Stimulated activated CD8-positive, alpha-beta memory T cell treated with anti-CD3 and anti-CD28 coated beads, Interleukin-4, amount 100 ng/mL, for 1 hour (primary cell): ENCODE results near the gene HEATR5A.

ENCODE experiments used
- DNase-seq, 2 donors: peaks; one replicate each; pipeline ENCODE4 v3.0.0-alpha.2; 2020; ENCODE audit warnings: low read depth in 2 of 2, low spot score in 1 of 2

The HEATR5A gene

DNA sequence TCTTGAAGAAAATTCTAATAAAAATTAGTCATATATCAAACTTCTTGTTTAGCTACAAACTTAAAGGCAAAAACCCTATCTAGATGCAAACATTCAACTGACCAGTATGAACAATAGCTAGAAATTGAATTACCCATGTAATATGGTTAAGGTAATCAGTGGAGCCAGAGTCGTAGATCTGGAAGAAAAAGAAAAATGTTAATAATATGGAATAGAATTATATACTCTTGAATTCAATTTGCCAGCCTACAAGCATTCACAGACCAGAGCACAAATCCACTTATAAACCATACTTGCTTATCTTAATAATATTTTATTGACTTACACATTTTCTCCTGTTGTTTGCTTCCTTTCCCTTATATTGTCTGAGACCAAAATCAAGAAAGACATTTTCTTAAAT is 7.7 kb upstream of the HEATR5A start:
- DNase-seq, result no peak

DNA sequence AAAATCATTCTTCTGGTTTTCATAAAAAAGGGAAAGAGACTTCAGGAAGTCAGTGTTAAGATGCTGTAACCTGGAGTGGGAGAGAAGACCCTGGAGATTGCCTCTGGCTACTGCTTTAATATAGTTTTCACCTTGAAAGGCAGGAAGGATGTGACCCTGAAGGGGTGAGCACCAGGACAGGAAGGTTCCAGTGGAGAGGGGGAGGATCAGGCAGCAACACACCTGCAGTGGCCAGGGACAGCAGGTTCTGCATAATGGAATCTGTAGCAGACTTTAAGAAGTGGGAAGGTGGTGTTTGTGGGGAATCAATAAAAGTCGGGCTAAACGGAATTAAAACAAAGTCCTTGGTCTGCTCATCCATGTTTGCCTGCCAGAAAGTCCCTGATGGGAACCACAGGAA is 6.3 kb upstream of the HEATR5A start:
- DNase-seq, result no peak

DNA sequence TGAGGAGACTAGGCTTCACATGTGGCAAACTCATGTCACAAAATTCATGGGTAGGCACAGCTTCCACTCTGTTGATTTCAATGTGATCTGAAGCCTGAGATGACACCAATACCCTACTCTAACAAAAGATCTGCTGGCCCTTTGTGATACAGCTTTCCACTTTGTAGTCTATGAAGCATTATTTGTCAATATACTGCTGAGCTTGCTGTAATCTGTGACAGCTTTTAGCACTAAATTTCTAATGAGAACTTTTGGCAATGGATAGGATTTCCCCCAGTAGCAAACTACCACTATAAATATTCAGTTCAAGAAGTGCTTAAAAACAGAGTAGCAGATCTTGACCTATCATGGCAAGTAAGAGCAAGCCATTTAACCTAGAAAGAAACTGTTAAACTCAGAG is 5.6 kb upstream of the HEATR5A start:
- no peak for DNase-seq

DNA sequence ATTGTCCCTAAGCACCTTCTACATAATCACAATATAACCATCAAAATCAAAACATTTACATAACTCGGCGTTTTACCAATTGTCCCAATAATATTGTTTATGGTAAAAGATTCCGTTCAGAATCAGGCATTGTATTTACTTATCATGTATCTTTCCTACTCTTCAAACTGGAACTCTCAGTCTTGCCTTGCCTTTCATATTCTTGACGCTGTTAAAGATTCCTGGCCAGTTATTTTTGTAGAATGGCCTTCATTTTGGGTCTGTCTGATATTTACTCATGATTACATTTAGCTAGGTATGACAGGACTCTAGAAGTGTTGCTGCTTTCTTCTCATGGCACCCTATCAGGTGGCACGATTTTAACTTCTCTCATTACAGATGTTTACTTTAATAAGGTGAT is 850 bp upstream of the HEATR5A start:
- DNase-seq, result no peak

DNA sequence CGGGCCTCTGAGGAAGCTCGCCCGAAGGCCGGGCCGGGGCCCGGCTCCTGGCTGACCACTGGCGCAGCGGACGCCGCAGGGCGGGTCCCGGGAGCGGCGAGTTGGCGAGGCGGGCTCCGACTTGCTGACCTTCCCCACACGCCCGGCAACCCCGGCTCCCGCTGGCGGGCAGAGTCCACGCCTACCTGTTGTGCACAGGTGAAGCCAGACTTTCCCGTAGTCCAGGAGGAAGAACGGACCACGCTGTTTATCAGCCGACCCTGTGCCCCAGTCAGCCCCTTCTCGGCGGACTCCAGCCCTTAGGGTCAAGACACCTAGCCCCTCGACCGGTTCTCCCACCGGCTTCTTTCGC is 407 bp downstream of the HEATR5A start:
- DNase-seq, result no peak

DNA sequence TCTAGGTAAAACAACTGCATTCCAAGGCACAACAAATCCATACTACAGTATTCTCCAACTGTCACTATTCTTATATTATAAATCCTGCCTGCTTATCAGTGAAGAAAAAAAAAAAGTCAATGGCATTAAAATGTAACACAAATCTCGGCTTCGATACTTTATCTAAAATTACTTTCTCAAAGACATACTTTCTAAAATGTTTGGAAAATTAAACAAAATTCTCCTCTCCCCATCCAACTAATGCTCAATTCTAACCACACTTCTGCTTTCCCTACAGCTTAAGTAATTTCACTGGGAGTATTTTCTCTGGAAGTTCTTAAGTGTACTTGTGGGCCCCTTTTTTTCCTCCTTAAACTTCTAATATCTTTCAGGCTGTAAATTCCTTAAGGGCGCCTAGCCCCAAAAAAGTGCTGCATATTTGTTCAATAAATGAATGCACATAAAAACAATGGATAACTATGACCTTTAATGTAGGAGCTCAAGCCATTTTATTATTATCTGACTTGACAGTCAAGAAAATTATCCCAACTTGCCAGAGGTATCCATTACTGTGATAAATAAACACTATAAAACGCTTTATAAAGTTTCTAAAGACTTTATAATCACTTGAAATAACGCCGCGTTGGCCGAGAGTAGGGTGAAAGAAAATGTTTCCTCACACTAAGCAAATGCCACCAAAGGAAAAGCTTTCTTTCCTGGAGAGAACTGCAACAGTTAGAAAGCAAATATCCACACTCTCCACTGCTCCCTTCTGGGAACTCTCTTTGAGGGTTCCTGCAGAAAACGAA is 977 bp downstream of the HEATR5A start:
- DNase-seq, result no peak

DNA sequence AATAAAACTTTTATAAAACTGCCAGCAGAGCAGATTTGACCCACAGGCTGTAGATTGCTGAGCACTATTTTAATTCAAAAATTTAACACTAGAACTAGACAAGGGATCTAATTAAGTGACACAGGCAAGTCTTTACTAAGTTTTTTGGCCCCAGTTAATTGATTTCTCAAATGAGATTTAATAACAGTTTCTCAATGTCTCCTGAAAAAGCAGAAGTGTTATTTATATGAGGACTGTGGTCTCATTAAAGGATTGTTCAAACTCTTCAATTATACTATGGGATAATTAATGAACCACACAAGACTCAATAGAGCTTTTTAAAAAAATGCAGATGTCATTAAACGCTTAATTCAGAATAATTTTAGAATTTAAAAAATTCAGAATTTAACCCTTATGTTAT is 1.9 kb downstream of the HEATR5A start:
- DNase-seq, result no peak

DNA sequence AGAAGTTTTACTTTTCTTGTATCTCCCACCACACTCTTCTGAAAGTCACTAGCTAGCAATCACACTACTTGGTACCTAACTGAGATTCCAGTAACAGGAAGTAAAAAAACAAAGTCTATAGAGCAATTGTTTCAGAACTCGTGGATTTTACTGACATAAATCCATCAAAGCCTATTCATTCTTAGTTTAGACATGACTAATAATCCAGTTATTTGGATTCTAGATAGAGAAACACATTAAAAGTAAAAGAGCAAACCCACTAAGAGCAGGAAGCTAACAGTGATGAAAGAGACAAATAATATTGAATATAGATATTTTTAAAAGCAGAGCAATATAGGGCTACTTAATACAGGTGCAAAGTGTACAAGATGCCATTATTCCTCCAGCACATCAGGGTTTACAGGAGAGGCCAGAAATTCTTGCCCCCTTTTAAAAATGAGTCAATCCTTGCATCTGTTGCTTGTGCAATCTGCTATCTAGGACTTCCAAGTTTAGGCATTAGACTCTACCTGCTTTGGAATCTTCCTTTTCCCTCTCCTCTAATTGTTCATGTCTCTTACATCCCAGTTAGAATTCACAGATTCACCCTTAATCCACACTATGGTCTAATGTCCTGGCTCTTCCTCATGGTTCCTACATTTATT is 6.0 kb downstream of the HEATR5A start:
- DNase-seq, result no peak

DNA sequence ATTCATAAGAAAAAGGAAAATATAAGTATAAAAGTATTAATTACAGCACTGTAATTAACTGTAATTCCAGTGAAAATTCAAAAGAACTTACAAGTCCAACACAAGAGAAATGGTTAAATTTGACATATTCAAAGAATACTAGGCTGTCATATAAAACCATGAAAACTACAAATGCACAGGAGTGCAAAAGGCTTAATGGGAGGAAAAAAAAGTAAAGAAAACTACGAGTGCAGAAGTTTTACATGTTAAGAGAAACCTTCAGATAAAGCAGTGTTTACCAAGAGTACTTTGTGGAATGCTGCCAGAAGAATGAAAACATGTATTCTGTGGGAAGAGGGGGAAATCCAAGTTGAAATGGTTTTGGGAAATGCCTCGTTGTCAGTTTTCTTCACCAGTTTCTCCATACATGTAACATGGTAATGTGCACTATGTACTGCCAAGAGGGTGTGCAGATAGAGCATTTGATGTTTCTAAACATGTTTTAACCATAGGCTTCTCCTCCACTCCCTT is 9.1 kb downstream of the HEATR5A start:
- DNase-seq, result no peak

DNA sequence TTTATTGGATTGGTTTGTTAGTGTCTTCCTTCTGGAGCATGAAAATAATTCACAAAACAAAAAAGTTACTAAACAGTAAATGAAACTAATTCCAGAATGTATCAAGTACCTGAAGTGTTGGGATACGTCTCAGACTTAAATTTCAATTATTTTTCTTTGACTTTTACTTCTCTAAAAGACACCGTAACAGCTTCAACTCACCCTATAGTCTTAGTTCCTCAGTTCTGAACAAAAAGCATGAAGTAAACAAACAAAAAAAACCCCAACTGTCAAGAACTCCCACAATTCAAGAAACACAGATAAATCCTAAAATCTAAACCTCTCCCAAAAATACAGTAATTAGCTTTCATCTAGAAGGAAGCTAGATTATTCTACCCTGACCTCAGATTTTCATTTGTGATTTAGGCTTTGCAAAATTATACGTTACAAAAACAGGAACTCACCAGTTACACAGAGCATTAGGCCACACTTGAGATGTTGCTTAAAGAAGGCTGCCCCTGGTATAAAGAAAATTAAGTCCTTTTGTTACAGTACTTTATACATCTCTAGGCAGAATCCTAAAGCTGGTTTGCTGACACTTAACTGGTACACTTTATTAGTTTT is 10.2 kb downstream of the HEATR5A start:
- no peak for DNase-seq

- DNase-seq, result no peak
These were observed 11.9 kb downstream of the HEATR5A start for GRCh38 chr14:31408421-31408820.

DNA sequence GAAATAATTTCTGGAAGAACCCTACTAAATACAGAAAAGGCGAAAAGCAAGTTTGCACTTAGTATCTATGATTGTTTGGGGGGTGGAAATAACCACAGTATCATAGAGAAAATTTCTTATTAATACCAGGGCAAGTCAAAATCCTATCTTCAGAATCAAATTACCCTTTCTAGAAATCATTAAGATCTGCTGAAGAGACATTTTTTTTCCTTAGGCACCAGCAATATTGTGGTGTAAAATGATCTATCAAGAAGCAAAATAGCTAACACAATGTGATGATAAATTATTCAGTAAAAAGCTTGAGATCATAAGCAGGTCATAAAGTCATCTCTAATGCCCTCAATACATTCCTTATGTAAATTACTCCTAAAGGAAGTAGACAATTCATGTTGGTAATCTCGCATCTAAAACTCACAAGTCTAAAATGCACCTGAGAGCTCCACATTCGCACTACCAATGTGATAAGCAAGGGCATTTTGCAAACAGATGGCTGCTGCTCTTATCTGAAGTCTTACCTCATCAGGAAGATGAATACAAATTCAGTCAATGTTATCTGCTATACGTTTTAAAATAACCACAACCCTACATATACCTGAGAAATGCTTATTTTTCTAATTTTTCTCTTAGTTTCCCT is 14.6 kb downstream of the HEATR5A start:
- DNase-seq, result no peak

DNA sequence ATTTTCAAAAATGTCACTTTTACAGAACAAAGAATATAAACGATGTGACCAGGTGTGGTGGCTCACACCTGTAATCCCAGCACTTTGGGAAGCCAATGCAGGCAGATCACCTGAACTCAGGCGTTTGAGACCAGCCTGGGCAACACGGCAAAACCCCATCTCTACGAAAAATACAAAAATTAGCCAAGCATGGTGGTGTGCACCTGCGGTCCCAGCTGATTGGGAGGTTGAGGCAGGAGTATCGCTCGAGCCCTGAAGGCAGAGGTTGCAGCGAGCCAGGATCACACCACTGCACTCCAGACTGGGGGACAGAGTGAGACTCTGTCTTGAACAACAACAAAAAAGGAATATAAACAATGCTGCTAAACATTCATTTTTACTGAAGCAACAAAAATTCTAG is 15.2 kb downstream of the HEATR5A start:
- no peak for DNase-seq

- DNase-seq, result no peak
These were observed 16.6 kb downstream of the HEATR5A start for GRCh38 chr14:31403707-31404106.

- DNase-seq, result no peak
These were observed 17.4 kb downstream of the HEATR5A start for GRCh38 chr14:31402764-31403439.

DNA sequence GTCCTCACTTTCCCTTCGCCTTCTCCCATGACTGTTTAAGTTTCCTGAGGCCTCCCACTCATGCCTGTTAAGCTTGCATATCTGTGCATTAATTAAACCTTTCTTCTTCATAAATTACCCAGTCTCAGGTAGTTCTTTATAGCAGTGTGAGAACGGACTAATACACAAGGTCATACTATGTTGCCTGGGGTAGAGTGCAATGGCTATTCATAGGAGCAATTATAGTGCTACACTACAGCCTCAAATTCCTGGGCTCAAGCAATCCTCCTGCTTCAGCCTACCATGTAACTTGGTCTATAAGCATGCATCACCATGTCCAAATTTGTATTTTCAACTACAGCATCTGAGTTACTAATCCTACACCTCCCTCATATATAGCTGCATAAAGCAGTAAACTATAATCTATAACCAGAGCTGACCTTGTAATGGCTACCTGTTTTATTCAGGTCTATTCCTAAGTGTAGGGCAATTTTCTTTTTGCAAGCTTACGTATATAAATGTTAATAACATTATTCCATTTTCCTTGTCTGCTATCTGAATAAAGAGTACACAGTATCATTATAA is 18.9 kb downstream of the HEATR5A start:
- DNase-seq, result no peak

DNA sequence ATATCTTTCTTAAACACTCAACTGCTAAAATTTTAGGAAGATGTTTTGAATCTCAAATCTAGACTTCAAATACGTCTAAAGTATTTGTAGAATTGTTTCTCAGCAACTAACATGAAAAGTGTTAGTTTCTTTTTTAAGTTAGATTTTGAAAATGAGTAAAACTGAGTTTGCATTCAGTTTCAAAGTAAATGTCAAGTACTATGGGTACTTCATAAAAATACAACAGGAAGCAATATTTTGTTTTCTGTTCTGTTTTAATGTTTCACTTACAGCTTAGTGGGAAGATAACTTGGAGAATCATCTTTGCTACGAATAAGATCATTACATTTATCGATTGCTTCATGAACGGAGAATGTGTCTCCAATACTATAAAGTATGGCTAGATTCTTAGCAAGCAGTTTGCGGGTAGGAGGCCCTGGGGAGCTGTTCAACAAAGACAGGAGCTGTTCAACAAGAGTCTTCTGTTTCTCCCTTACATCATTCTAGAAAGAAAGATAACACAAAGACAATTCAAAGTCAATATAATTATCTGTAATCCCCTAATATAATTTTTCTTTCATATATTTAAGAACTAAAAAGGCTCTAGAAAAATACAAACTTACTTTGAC is 20.2 kb downstream of the HEATR5A start:
- no peak for DNase-seq

- no peak for DNase-seq
These were observed 24.7 kb downstream of the HEATR5A start for GRCh38 chr14:31395572-31396205.

- DNase-seq, result no peak
These were observed 25.2 kb downstream of the HEATR5A start for GRCh38 chr14:31395119-31395518.

DNA sequence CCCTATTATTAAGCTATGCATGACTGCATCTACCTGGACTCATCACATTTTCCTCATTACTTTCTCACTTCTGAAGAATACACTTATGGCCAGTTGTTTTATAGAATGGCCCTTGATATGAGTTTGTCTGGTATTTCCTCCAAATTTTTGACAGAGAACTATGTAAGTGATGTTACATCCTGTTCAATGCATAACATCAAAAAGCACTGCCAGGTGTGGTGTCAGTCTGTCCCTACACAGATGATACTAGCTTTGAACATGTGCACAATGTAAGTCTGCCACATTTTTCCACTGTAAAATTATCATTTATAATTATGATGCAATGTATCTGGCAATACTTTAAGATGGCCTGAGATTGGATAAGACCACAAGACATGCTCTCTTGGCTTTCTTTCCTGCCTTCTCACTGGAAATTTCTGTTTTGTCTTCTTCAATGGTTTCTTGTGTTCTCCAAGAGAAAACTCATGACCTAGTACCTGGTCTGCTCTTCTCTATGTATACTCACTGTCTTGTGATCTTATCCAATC is 28.3 kb downstream of the HEATR5A start:
- no peak for DNase-seq
